Heart left ventricle (tissue), 13 donors: ENCODE results near the gene LCN1.

Source experiments
- CTCF ChIP-seq, 12 donors: fragments of 200-600 bp; sonication (generic) in 4 of 12; IDR thresholded peaks; one replicate each; pipeline versions ENCODE4 v1.5.0 to v1.8.0; 2018 to 2022; ENCODE audit warnings: antibody characterized with exemption in 12 of 12, mild to moderate bottlenecking in 5 of 12
- POLR2A ChIP-seq, 2 donors: fragments of 450-650 bp; IDR thresholded peaks; one replicate each; pipeline ENCODE4 v1.6.1; 2017; ENCODE audit warnings: antibody characterized with exemption in 2 of 2, mild to moderate bottlenecking in 2 of 2, moderate library complexity in 2 of 2
- donor health status: ischemic (EF 13 %, LVEDD 7.1; RV severe dilation, severe dysfunction).
- donor health status: DM: no; HTN: yes; CAD: no.
- donor health status: DM: no; HTN: no; CAD: no.
- donor health status: ischemic (EF 25% LVEDD 6.9; RV normal size, moderate dysfunction).
- donor health status: ischemic (EF 25% LVEDD 5.7; RV mildly dilated, moderate dysfunction).
- donor health status: ischemic (EF 35%, LVEDD 5.7; RV mildly dilated, moderate dysfunction).
- donor health status: nonischemic (EF 11% LVEDD 7.7; RV severe dilation, severe dysfunction).
- donor health status: DM: yes; HTN: yes; CAD: no.
- donor health status: PGD.
- donor health status: ischemic (EF 29% LVEDD 5.4; RV normal size, mild dysfunction).
- donor health status: nonischemic (EF 23%, LVEDD 6.1; RV moderate dilation, normal function).

GRCh38 chr9:135552021-135552697 lies 30.9 kb downstream of the LCN1 start:
- TF ChIP-seq CTCF (IDR thresholded peaks at IDR 0.05) (no peak), POLR2A (IDR thresholded peaks at IDR 0.05) (no peak)
